GM20431 (cell line): Measurements from ENCODE around the gene CPXM2.

Experiments
- in situ Hi-C: fragments of 300-500 bp; cut with MseI, MboI; formaldehyde crosslinking; loops from one replicate; pipeline ENCODE4 v1.15.0; 2020; ENCODE audit warnings: low sequenced_read_pairs; ENCODE audit not compliant: unreplicated experiment

The CPXM2 gene

DNA sequence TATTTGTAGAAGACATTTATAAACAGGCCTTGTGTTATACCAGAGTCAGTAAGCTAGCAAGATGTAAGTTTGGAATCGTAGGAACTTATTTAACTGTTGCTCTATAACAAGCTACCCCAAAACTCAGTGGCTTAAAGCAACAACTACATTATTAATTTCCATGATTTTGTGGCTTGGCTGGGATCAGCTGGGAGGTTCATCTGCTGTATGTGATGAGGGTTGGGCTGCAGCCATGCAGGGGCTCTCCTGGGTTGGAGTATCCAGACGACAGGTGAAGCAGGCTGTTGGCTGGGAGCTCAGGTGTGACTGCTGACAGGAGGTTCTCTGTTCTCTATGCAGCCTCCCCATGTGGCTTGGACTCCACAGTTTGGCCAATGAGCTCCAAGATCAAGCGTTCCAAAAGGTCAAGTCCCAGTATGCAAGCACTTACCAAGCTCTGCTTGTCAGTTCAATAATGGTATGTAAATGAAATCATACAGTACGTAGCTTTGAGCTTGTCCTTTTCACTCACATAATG lies 173.0 kb downstream of the CPXM2 start:
- in situ Hi-C loops = no loop called here

DNA sequence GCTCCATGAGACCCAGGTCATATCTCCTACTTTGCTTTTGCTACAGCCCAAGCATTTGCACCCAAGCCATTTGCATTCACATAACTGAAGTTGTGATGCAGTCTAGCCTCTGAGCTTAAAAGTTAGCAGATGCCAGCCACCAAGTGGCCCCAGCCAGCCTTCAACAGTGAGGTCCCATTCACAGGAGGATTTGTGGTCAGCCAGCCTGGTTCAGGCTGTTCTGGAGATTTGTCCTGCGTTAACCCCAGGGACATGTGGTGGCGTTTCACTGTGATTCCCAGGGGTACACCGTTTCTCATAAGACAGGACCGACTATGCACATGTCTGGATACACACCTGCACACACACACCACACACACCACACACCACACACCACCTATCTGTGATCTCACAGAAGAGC lies 174.3 kb downstream of the CPXM2 start:
- in situ Hi-C loops = no loop called here

DNA sequence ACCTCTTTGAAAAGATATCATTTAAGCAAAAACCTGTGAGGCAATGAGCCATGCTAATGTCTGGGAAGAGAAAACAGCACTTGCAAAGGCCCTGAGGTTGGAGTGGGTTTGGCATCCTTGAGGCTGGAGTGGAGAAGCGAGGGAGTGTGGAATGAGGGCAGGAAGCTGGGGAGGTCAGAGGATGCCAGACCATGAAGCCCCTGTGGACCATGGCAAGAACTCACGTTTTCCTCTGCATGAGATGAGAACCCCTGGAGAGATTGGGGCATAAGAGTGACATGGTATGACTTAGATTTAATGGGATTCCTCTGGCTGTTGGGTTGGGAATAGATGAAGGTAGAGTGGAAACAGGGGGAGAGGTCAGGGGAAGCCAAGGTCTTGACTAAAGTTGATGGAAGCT lies 176.1 kb downstream of the CPXM2 start:
- in situ Hi-C loops = no loop called here

DNA sequence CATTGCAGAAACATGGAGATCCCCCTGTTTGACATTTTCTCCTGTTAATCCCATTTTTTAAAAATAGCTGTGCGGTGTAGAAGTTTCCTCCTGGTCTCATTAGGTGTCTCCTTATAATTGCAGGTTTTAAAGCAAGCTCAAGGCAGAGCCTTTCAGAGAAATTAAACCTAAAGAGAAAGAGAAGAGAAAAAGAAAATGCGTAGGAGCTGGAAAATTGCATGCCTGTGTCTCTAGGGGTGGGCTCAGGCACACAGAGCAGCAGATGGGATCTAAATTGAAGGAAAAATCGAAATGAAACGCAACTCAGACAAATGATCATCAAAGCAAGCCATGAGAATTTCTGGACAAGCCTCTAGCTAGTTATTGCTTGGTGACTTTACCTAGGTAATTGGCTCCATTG lies 185.4 kb downstream of the CPXM2 start:
- in situ Hi-C loops = no loop called here

DNA sequence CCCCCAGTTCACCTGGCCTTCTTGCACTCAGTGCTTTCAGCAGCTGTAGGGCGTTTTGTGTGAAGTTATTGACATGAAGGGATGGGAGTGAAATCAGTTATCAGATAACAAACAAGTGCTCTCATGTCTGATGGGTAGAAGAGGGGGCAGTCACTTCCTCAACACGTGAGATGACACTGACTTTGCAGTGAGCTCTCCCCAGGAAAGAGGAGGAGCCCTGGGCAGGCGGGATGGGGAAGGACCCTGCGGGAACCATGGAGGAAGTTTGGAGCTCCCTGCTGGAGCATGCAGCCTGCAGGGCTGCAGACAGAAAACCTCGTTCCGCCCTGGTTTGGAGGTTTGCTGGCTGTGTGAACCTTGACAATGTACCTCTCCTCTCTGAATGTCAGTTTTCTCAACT lies 186.8 kb downstream of the CPXM2 start:
- in situ Hi-C loops = no loop called here

DNA sequence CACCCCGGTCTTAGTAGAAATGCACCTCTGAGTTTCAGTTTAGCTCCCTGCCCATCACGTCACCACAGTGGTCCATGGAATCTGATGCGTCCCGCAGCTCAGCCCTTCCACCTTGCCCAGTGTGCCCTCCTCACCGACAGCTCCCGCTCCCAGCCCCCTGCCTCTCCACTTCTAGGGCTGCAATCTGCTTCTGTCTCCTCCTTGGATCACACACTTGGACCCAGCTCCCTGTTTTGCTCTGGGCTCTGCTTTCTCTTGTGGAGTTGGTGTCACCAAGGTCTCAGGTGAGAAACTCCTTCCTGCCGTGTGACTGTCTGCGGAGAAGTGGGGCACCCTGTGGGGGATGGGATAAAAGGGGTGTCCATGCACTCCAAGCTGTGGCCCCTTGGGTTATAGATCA lies 187.5 kb downstream of the CPXM2 start:
- in situ Hi-C loops = no loop called here

DNA sequence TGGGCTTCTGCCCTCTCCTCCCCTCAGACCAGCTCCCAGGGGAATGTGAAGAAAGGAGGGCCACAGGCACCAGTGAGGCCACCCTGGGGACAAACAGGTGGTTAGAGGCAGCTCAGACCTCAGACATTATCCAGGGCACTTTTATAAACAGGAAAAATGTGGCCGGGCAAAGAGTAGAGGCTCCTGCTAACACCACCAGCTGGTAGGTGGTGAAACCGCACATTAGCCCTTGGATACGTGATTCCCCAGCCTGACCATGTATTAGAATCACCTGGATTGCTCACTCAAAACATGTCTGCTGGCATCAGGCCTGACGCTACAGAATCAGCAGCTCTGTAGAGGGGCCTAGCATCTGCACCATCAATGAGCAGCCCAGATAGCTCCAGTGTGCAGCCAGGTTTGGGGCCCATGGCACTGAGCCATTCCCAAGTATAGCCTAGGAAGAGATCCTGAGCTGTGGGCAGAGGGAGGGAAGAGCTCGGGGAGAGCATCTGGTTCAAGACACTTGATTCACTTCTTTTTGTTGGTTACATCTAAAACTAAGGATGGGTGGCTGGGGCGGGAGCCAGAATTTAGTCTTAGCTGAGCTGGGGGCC lies 188.3 kb downstream of the CPXM2 start:
- in situ Hi-C loops = no loop called here
